ENCODE results near the gene SNAPC4.
"Not testable (repeated sequence)": the region's sequence is repeated elsewhere in the genome, so short reads cannot be mapped to it uniquely, and the experiment has no call there.

Gene SNAPC4

GRCh38 chr9:136352682-136353081 is 47.3 kb downstream of the SNAPC4 start:
- DNase-seq: no peak

- not testable (repeated sequence) for DNase-seq
Measured at GRCh38 chr9:136351868-136352267, 48.1 kb downstream of the SNAPC4 start.

- DNase-seq: no peak
Measured at GRCh38 chr9:136351252-136351800, 48.6 kb downstream of the SNAPC4 start.

Data from cortex of kidney (tissue), 1 donor.